NB4 (cell line): Measurements from ENCODE around the gene MRM3.

Source experiments
- POLR2A ChIP-seq: IDR thresholded peaks from 2 replicates; pipeline ENCODE4 v1.6.1; 2011; ENCODE audit warnings: mild to moderate bottlenecking; ENCODE audit not compliant: insufficient read length; ENCODE audit errors: extremely low read depth
- TF ChIP-seq, protein P1 (sequence below): IDR thresholded peaks from one replicate; pipeline ENCODE4 v1.5.1; 2012; ENCODE audit warnings: low read depth, low read length
- TF ChIP-seq, protein P2 (sequence below): IDR thresholded peaks from 2 replicates; pipeline ENCODE4 v1.6.1; 2011; ENCODE audit warnings: low read depth, low read length

DNA sequence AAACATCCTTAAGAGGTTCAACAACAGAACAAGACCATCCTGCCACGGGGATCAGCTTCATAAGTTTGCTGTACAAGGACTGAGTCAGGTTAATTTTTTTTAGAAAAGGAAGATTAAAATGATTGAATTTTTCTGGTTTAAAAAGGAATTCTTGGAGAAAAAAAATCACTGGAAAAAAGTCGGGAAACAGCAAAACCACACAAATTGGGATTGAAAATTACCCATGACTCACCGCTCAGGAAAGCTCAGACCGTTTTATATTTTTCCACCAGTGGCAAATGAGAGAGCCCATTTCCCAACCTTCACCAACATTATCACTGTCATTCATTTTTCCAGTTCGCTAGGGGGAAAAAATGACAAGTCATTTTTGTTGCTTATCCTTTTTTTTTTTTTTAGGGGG is 46.6 kb downstream of the MRM3 start:
- TF ChIP-seq, protein P1, sequence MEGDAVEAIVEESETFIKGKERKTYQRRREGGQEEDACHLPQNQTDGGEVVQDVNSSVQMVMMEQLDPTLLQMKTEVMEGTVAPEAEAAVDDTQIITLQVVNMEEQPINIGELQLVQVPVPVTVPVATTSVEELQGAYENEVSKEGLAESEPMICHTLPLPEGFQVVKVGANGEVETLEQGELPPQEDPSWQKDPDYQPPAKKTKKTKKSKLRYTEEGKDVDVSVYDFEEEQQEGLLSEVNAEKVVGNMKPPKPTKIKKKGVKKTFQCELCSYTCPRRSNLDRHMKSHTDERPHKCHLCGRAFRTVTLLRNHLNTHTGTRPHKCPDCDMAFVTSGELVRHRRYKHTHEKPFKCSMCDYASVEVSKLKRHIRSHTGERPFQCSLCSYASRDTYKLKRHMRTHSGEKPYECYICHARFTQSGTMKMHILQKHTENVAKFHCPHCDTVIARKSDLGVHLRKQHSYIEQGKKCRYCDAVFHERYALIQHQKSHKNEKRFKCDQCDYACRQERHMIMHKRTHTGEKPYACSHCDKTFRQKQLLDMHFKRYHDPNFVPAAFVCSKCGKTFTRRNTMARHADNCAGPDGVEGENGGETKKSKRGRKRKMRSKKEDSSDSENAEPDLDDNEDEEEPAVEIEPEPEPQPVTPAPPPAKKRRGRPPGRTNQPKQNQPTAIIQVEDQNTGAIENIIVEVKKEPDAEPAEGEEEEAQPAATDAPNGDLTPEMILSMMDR, result no peak
- TF ChIP-seq POLR2A, result no peak
- TF ChIP-seq, protein P2, sequence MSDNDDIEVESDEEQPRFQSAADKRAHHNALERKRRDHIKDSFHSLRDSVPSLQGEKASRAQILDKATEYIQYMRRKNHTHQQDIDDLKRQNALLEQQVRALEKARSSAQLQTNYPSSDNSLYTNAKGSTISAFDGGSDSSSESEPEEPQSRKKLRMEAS, result no peak
